ENCODE measurements around the gene LCE2A. TPM values are rescaled to one million over a fixed set of nuclear protein-coding genes. Genes with fewer than 3 reads are reported as not detected.

Gene LCE2A
- total RNA-seq, 1 experiment from 2014 or later: not detected

DNA sequence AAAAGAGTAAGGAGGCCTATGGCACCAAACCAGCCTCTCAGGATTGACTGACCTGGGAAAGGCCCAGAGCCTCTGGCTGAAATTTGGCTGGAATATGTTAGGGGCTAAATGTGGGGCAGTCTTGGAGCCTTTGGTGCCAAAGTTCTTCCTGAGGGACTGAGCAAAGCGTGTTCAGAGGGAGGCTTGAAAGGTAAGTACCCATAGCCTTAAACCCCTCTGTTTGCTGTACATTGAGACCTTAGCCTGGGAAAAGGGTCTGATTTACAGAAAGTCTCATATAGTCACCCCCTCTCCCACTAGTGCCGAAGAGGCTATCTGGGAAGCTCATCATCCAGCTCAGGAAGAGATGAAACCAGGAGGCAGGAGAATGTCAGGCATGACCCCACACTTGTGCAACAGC lies 9.7 kb downstream of the LCE2A start, which contains the start of gene LCE4A:
TSS of gene LCE4A (plus strand) at position 301 of the 400 bp plus-strand sequence. CDS start 916 bp downstream, outside the sequence.
- no peaks in the 10 kb centered on the region for H3K27me3 ChIP-seq
- DNase-seq: no peak
- no peaks in the 10 kb centered on the region for H3K4me1 ChIP-seq
- H3K27ac ChIP-seq: no peak within 1 kb of the TSS
- H3K36me3 ChIP-seq: no peaks in the 10 kb centered on the region
- H3K9me3 ChIP-seq (replicated peaks): no peaks in the 10 kb centered on the region
- no peak within 1 kb of the TSS for H3K4me3 ChIP-seq

DNA sequence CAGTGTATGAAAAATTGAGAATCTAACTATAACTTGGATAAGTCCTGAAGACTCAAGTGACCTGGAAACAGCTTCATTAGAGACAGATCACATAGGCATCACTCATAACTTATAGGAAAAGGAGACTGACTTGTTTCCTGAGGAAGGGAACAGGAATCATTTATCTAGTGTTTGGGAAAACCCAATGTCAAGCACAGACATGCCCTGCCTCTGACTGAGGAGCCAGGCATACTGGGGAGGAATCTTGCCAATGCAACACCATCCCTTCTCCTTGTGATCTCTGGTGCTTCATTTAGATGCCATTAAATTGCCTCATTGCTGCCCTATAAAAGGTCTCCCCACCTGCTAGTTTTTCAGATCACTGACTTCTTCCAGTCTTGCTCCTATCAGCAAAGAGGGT lies 20.1 kb downstream of the LCE2A start:
- no peaks in the 10 kb centered on the region for H3K9me3 ChIP-seq (replicated peaks)
- H3K27me3 ChIP-seq: peaks cover 3% of the 10 kb centered on the region; the same call in 1 of the 2 replicates
- no peaks in the 10 kb centered on the region for H3K4me1 ChIP-seq
- H3K36me3 ChIP-seq: no peaks in the 10 kb centered on the region
- H3K4me3 ChIP-seq: no peak overlapping the region
- H3K27ac ChIP-seq: no peak overlapping the region
- no peak for DNase-seq

DNA sequence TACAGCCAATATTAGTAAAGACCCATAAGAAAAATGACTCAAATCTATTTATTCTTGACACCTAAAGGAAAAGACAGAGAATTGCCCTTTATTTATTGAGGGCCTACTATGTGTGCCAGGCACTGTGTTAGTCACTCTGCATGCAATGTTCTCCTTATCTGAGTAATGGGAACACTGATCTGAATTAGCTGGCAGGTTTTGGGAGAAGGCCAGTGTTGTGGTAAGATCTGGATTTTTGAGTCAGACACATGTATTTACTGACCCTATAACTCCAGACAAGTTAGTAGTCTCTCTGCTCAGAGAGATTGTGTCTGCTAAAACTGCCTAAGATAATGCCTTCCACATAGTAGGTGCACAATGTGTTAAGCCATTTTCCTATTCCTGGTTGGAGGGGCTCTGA lies 27.1 kb downstream of the LCE2A start:
- Histone ChIP-seq H3K4me3 (no peak overlapping the region), H3K27ac (no peak overlapping the region), H3K36me3 (no peaks in the 10 kb centered on the region), H3K9me3 (replicated peaks) (no peaks in the 10 kb centered on the region), H3K27me3 (peaks cover 6% of the 10 kb centered on the region; the same call in 1 of the 2 replicates), H3K4me1 (no peaks in the 10 kb centered on the region)
- no peak for DNase-seq

DNA sequence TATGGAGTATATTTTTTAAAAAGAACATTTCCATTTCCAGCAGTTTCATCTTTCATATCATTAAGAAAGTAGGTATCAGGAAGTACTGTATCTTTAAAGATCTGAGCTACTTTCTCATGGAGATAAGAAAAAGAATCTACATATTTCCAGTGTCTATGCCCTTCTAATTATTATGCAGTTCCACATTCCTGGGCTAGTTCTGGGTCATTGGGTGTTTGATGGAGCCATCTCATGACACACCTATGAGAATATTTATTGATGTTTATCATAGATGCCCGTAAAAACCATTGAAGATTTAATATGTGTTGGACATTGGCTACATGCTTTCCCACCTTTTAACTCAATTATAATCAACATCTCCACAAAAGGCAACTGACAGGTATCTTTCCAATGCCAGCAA lies 30.8 kb downstream of the LCE2A start:
- no peaks in the 10 kb centered on the region for H3K4me1 ChIP-seq
- no peaks in the 10 kb centered on the region for H3K9me3 ChIP-seq (replicated peaks)
- DNase-seq: no peak
- H3K27ac ChIP-seq: no peak overlapping the region
- H3K36me3 ChIP-seq: no peaks in the 10 kb centered on the region
- H3K27me3 ChIP-seq: 0 out of 2 replicates have a peak, but pooled peaks cover 2% of the 10 kb centered on the region
- H3K4me3 ChIP-seq: no peak overlapping the region

DNA sequence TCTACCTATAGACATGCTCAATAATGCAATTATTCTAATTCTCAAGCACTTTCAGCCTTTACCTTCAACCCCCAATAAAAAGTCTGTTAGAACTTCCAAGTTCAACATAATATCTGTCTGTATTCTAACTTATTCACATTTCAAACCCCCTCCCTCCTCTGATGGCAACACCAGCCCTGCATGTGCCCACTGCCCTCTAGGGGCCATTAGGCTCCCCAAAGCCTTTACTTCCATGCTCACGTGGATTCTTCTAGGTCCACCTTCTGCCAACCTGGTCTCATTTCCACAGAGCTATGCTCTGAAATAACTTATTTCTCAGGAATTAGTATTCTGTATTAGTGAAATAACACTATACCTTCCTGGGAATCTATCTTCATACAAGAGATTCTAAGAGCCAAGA lies 37.5 kb downstream of the LCE2A start:
- Histone ChIP-seq H3K36me3 (no peaks in the 10 kb centered on the region), H3K4me3 (no peak overlapping the region), H3K9me3 (replicated peaks) (no peaks in the 10 kb centered on the region), H3K27me3 (no peaks in the 10 kb centered on the region), H3K27ac (no peak overlapping the region), H3K4me1 (no peaks in the 10 kb centered on the region)
- DNase-seq: no peak

DNA sequence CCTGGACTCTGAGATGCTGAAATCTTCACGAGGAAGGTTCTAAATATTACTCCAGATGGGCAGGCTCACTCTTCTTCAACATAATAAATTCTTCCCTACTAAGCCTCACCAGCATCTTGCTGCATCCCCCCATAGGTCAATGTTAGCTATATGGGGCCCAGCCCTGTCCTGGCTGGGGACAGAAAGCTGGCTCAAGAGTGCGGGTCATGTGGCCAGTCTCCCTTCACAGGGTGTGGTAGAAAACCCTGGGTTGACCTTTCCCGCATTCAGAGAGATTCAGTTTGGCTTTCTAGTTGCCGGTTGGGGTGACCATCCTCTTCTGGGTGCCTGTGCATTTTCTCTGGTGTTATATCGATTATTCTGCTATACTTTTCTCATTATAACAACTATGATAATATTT lies 39.9 kb downstream of the LCE2A start:
- DNase-seq: no peak
- Histone ChIP-seq H3K4me1 (no peaks in the 10 kb centered on the region), H3K9me3 (replicated peaks) (no peaks in the 10 kb centered on the region), H3K4me3 (no peak overlapping the region), H3K27me3 (no peaks in the 10 kb centered on the region), H3K27ac (no peak overlapping the region), H3K36me3 (no peaks in the 10 kb centered on the region)

DNA sequence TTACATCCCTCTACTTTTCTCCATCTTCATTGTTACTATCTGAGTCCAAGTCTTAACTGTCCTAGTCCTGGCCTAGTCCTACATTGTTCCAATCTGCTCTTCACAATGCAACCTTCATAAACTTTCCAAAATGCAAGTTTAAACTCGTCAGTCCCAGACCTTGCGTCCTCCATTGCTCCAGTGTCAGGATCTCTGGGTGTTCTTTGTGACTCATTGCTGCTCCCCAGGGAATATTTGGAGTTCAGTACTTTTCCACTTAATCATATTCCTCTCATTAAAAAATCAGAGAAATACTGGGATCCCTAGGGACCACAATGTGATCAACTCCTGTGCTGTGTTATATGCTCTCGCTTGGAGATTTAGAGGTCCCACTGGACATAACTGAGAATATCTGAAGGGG lies 41.7 kb downstream of the LCE2A start:
- Histone ChIP-seq H3K36me3 (no peaks in the 10 kb centered on the region), H3K9me3 (replicated peaks) (no peaks in the 10 kb centered on the region), H3K4me3 (no peak overlapping the region), H3K4me1 (no peaks in the 10 kb centered on the region), H3K27me3 (no peaks in the 10 kb centered on the region), H3K27ac (no peak overlapping the region)
- no peak for DNase-seq

DNA sequence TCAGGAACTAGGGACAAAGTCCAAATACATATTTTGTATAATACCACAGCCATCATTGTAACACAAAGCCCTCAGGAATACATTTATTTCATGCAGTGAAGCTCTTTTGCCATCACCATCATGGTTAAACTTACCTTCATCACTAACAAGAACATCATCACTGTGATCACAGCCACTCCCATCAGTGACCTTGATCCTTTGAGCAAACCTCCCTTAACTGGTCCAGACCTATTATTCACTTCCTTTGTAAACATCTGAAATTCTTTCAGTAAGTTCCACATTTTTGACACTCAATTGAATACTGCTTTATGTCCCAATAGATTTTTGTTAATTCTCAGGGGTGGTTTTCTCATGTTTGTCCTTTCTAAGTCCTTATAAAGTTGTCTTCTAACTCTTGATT lies 43.5 kb downstream of the LCE2A start:
- no peak overlapping the region for H3K4me3 ChIP-seq

DNA sequence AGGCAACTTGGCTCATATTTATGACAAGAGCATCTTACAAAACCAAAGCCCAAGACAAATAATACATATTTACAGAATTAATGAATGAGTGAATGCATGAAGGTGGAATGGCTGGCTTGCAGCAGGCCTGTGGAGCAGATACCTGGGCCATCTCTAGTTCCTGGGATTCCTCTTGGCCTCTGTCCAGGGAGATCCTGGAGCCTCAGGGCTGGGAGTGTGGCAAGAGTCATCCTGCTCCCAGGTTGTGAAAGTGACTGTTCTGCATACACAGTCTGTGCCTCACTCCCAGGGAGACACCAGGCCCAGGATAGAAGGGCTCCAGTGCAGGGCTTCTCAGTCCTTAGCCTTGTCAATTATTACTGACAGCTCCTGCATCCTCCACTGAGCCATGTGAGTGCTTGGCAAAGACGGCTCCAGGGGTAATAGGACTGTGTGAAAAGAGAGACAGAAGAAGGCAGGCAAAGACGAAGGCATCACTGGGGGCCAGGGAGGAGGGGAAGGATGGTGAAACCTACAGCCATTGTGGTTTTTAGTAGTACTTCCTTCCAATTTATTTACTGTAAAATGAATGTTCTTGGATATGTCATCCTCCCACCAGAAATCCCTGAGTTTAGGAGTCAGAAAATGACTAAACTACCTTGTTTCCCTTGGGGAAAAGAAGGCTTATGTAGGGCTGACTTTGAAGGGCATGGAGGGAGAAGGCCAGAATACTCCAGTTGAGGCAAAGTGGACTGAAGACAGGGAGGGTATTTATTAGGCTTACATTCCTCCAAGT lies 45.4 kb downstream of the LCE2A start:
- no peaks in the 10 kb centered on the region for H3K36me3 ChIP-seq
- no peak overlapping the region for H3K4me3 ChIP-seq
- H3K27ac ChIP-seq: no peak overlapping the region
- DNase-seq: no peak
- H3K4me1 ChIP-seq: no peaks in the 10 kb centered on the region
- no peaks in the 10 kb centered on the region for H3K9me3 ChIP-seq (replicated peaks)
- H3K27me3 ChIP-seq: no peaks in the 10 kb centered on the region

More for the DNA sequence above, 43.5 kb downstream of the LCE2A start:
- no peaks in the 10 kb centered on the region for H3K36me3 ChIP-seq
- no peaks in the 10 kb centered on the region for H3K9me3 ChIP-seq (replicated peaks)
- no peaks in the 10 kb centered on the region for H3K27me3 ChIP-seq
- no peak overlapping the region for H3K27ac ChIP-seq
- H3K4me1 ChIP-seq: no peaks in the 10 kb centered on the region
- DNase-seq: no peak

DNA sequence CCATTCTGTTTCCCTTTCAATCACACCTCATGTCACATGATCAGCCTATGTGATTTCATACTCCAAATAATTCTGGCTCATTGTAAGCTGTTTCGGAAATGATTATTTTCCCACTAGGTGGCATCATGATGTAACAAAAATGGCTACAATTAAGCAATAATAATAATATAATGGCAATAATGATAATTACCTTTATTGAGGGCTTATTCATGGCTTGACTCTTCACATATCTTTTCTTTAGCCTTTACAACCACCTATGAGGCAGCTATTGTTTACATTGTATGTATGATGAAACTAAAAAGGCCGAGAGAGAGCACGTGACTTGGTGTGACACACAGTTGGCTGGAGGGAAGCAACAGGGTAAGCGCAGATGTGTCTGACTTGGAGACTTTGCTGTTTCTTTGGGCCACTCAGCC lies 47.2 kb downstream of the LCE2A start:
- Histone ChIP-seq H3K27ac (no peak overlapping the region), H3K36me3 (no peaks in the 10 kb centered on the region), H3K4me3 (no peak overlapping the region), H3K27me3 (no peaks in the 10 kb centered on the region), H3K9me3 (replicated peaks) (no peaks in the 10 kb centered on the region), H3K4me1 (no peaks in the 10 kb centered on the region)
- DNase-seq: no peak

DNA sequence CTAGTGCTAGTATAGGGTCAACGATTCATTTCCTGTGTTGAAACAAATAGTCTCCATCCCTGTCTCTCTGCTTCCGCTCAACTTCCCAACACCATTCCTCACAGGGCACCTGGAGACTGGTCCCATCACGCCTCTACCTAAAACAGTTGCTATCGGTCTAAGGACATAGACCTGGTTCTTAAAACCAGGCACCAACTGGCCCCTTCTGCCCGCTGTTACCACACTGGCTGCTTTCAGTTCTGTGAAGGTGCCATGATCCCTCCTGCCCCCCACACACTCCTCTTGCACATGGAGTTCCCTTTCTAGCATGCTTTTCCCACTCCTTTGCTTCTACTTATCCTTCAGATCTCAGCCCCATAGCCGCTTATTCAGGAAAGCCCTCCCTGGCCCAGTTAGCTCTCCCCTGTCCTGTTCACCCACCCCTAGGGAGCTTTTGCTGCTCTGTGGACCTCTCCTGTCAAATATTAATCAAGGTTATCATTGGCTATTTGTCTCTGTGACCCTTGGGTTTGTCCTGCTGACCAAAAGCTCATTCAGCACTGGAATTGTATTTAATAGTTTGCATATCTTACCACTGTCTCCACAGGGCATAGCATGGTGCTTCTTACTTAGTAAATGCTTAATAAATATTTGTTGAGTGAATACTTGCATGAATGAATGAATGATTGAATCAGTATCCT lies 47.8 kb downstream of the LCE2A start:
- H3K4me1 ChIP-seq: no peaks in the 10 kb centered on the region

DNA sequence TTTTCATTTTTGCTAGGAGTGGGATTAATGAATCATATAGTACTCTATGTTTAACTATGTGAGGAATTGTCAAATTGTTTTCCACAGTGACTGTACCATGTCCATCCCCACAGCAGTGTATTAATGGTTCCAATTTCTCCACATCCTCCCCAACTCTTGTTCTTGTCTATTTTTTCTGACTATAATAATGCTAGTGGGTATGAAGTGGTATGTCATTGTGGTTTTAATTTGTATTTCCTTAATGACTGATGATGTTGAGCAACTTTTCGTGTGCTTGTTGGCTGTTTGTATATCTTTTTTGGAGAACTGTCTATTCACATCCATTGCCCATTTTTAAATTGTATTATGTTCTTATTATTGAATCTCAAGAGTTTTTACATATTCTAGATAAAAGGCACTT lies 49.7 kb downstream of the LCE2A start:
- no peak overlapping the region for H3K27ac ChIP-seq
- no peaks in the 10 kb centered on the region for H3K27me3 ChIP-seq
- H3K9me3 ChIP-seq (replicated peaks): no peaks in the 10 kb centered on the region
- no peaks in the 10 kb centered on the region for H3K4me1 ChIP-seq
- no peaks in the 10 kb centered on the region for H3K36me3 ChIP-seq
- no peak overlapping the region for H3K4me3 ChIP-seq
- no peak for DNase-seq

More for the DNA sequence above, 47.8 kb downstream of the LCE2A start:
- H3K9me3 ChIP-seq (replicated peaks): no peaks in the 10 kb centered on the region
- no peaks in the 10 kb centered on the region for H3K27me3 ChIP-seq
- no peak overlapping the region for H3K27ac ChIP-seq
- no peaks in the 10 kb centered on the region for H3K36me3 ChIP-seq
- DNase-seq: no peak
- no peak overlapping the region for H3K4me3 ChIP-seq

Other genes with a start within 250 kb of the LCE2A start
- not detected in 2 replicates for gene LCE5A, start 187.5 kb upstream of the LCE2A start, total RNA-seq (2014; rRNA removed; shearing (Covaris generic))
- gene CRCT1, start 183.9 kb upstream of the LCE2A start, total RNA-seq (2014; rRNA removed; shearing (Covaris generic)): not detected in 2 replicates
- not detected in 2 replicates for gene LCE3E, start 131.6 kb upstream of the LCE2A start, total RNA-seq (2014; rRNA removed; shearing (Covaris generic))
- gene LCE3D, start 117.8 kb upstream of the LCE2A start, total RNA-seq (2014; rRNA removed; shearing (Covaris generic)): not detected in 2 replicates
- not detected in 2 replicates for gene LCE3C, start 98.1 kb upstream of the LCE2A start, total RNA-seq (2014; rRNA removed; shearing (Covaris generic))
- gene LCE3B, start 84.5 kb upstream of the LCE2A start, total RNA-seq (2014; rRNA removed; shearing (Covaris generic)): not detected in 2 replicates
- gene LCE3A, start 75.2 kb upstream of the LCE2A start, total RNA-seq (2014; rRNA removed; shearing (Covaris generic)): not detected in 2 replicates
- not detected in 2 replicates for gene LCE2D, start 35.0 kb upstream of the LCE2A start, total RNA-seq (2014; rRNA removed; shearing (Covaris generic))
- gene LCE2C, start 23.1 kb upstream of the LCE2A start, total RNA-seq (2014; rRNA removed; shearing (Covaris generic)): not detected in 2 replicates
- not detected in 2 replicates for gene LCE2B, start 12.2 kb upstream of the LCE2A start, total RNA-seq (2014; rRNA removed; shearing (Covaris generic))
- gene LCE4A, start 9.8 kb downstream of the LCE2A start, total RNA-seq (2014; rRNA removed; shearing (Covaris generic)): not detected in 2 replicates
- gene KPRP, start 59.7 kb downstream of the LCE2A start, total RNA-seq (2014; rRNA removed; shearing (Covaris generic)): not detected in 2 replicates
- gene LCE1F, start 76.8 kb downstream of the LCE2A start, total RNA-seq (2014; rRNA removed; shearing (Covaris generic)): not detected in 2 replicates
- gene LCE1E, start 87.9 kb downstream of the LCE2A start, total RNA-seq (2014; rRNA removed; shearing (Covaris generic)): not detected in 2 replicates
- not detected in 2 replicates for gene LCE1D, start 98.4 kb downstream of the LCE2A start, total RNA-seq (2014; rRNA removed; shearing (Covaris generic))
- not detected in 2 replicates for gene LCE1C, start 108.3 kb downstream of the LCE2A start, total RNA-seq (2014; rRNA removed; shearing (Covaris generic))
- not detected in 2 replicates for gene LCE1B, start 113.6 kb downstream of the LCE2A start, total RNA-seq (2014; rRNA removed; shearing (Covaris generic))
- gene LCE1A, start 129.1 kb downstream of the LCE2A start, total RNA-seq (2014; rRNA removed; shearing (Covaris generic)): not detected in 2 replicates
- not detected in 2 replicates for gene LCE6A, start 144.5 kb downstream of the LCE2A start, total RNA-seq (2014; rRNA removed; shearing (Covaris generic))
- gene LCE7A, start 161.7 kb downstream of the LCE2A start, total RNA-seq (2014; rRNA removed; shearing (Covaris generic)): not detected in 2 replicates
- not detected in 2 replicates for gene SMCP, start 180.0 kb downstream of the LCE2A start, total RNA-seq (2014; rRNA removed; shearing (Covaris generic))
- gene IVL, start 210.2 kb downstream of the LCE2A start, total RNA-seq (2014; rRNA removed; shearing (Covaris generic)): not detected in 2 replicates
- not detected in 2 replicates for gene SPRR5, start 248.9 kb downstream of the LCE2A start, total RNA-seq (2014; rRNA removed; shearing (Covaris generic))

Measured in SJCRH30 (cell line).